Glutamatergic neuron (in vitro differentiated cells): ENCODE results near the gene ASIC4. TPM values are rescaled to one million over a fixed set of nuclear protein-coding genes. Genes with fewer than 3 reads are reported as not detected.

Source experiments
- DNase-seq: peaks from one replicate; pipeline ENCODE4 v3.0.0; 2022
- H3K27ac Mint-ChIP-seq: one replicate; pipeline ENCODE4 v1.8.0; 2020; ENCODE audit warnings: mild to moderate bottlenecking, mixed read lengths, inconsistent platforms; ENCODE audit not compliant: unreplicated experiment
- H3K27me3 Mint-ChIP-seq: one replicate; pipeline ENCODE4 v1.8.0; 2020; ENCODE audit warnings: mild to moderate bottlenecking, moderate library complexity, mixed read lengths, inconsistent platforms; ENCODE audit not compliant: unreplicated experiment
- H3K36me3 Mint-ChIP-seq: one replicate; pipeline ENCODE4 v1.8.0; 2020; ENCODE audit warnings: mild to moderate bottlenecking, mixed read lengths, inconsistent platforms; ENCODE audit not compliant: unreplicated experiment
- H3K4me1 Mint-ChIP-seq: one replicate; pipeline ENCODE4 v1.8.0; 2020; ENCODE audit warnings: mild to moderate bottlenecking, low read depth, mixed read lengths, inconsistent platforms; ENCODE audit not compliant: unreplicated experiment
- H3K4me3 Mint-ChIP-seq: one replicate; pipeline ENCODE4 v1.8.0; 2020; ENCODE audit warnings: mild to moderate bottlenecking, mixed read lengths, inconsistent platforms; ENCODE audit not compliant: unreplicated experiment
- H3K9me3 Mint-ChIP-seq: one replicate; pipeline ENCODE4 v1.8.0; 2020; ENCODE audit warnings: mild to moderate bottlenecking, moderate library complexity, mixed read lengths, inconsistent platforms; ENCODE audit not compliant: unreplicated experiment
- total RNA-seq: library from RNA; stranded (reverse); fragmentation: NEBNext Ultra II Directional; extraction: Animal tissue kit (Norgen Biotek cat#: 25700); gene quantifications from one replicate; pipeline ENCODE4 v1.2.1, GENCODE V29; 2021; ENCODE audit not compliant: unreplicated experiment
- TF ChIP-seq, protein P1 (sequence below): fragments of 200-600 bp; sonication (generic); IDR thresholded peaks from one replicate; pipeline ENCODE4 v1.5.0; 2021; ENCODE audit not compliant: partially characterized antibody, unreplicated experiment

The ASIC4 gene
- total RNA-seq, 1 donor from 2014 or later, result 5.4 TPM

DNA sequence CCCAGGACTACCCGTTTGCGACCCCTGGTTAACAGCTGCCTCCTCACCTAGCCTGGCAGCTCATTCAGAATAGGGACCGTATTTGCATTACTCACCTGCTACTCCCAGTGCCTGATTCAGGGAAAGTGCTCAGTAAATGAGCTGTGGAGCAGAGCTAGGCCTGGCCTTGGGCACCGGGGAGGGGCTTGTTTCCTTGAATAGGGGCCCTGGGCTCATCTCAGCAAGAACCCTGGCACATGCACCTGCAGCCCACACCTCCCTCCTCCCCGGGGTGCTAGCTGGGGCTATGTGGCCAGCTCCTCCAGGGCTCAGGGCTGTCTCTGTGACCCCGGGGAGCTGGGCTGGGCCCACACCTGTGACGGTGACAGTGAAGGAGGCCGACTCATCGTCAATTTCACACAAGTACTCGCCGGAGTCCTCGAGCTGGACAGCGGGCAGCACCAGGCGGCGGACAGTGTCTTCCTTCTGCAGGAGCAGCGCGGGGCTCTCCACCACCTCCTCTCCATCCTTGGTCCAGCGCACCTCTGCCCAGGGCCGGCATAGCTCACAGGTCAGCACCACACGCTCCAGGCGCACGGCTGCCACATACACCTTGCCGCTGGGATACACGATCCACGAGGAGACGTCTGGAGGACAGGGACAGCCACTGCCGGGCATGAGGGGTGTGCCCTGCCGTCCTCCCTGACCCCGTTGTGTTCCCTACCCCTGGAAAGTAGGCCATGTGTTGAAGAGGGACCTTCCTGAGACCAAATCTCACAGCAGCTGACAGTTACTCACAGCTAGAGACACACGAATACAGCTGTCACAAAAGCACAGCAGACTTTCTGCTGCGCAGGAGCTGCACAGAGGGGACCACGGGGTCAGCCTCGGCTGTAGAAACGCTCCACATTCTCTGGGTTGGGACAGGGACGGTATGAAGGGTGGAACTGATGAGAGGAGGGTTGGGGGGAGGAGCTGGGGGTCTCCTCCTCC lies 48.1 kb downstream of the ASIC4 start:
- H3K27me3 Mint-ChIP-seq, result peaks cover 10% of the 10 kb centered on the region
- peaks cover 26% of the 10 kb centered on the region for H3K4me1 Mint-ChIP-seq
- no peak for DNase-seq
- peaks cover 8% of the 10 kb centered on the region for H3K9me3 Mint-ChIP-seq
- H3K36me3 Mint-ChIP-seq, result peaks cover 5% of the 10 kb centered on the region
- TF ChIP-seq, protein P1, sequence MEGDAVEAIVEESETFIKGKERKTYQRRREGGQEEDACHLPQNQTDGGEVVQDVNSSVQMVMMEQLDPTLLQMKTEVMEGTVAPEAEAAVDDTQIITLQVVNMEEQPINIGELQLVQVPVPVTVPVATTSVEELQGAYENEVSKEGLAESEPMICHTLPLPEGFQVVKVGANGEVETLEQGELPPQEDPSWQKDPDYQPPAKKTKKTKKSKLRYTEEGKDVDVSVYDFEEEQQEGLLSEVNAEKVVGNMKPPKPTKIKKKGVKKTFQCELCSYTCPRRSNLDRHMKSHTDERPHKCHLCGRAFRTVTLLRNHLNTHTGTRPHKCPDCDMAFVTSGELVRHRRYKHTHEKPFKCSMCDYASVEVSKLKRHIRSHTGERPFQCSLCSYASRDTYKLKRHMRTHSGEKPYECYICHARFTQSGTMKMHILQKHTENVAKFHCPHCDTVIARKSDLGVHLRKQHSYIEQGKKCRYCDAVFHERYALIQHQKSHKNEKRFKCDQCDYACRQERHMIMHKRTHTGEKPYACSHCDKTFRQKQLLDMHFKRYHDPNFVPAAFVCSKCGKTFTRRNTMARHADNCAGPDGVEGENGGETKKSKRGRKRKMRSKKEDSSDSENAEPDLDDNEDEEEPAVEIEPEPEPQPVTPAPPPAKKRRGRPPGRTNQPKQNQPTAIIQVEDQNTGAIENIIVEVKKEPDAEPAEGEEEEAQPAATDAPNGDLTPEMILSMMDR, result no peak
- H3K4me3 Mint-ChIP-seq, result peak overlapping the region; percentile 38
- H3K27ac Mint-ChIP-seq, result no peak overlapping the region

DNA sequence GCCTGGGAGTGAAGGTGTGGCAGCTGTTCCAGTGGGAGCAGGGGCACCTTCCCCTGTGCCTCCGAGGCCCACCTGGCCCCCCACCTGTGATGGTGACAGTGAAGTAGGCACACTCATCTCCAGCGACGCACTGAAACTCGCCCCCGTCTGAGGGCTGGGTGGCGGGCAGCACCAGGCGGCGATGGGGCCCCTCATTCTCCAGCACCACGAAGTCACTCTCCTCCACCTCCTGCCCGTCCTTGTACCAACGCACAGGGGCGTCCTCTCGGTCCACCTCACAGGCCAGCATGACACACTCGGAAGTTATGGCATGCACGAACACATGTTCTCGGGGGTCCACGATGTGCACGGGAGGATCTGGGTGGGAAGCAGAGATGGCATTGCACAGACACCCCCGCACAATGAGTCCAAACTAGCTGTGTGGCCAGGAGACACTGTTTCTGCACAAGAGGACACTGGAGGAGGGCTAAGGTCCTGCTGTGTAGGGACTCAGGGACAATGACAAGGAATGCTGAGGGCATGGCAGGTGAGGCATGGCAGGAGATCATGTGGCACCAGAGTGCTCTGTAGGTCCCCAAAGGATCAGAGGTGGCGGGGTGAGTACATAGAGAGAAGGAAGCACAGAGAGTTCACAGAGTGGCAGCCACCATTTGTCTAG lies 49.1 kb downstream of the ASIC4 start:
- DNase-seq, result no peak
- Mint-ChIP-seq H3K4me1 (peaks cover 26% of the 10 kb centered on the region), H3K27ac (peak overlapping the region; percentile 8), H3K27me3 (peaks cover 10% of the 10 kb centered on the region), H3K9me3 (peaks cover 8% of the 10 kb centered on the region), H3K36me3 (peaks cover 5% of the 10 kb centered on the region), H3K4me3 (peak overlapping the region; percentile 46)
- TF ChIP-seq, protein P1, result no peak

- Mint-ChIP-seq H3K27ac (no peak overlapping the region), H3K36me3 (no peaks in the 10 kb centered on the region), H3K9me3 (peaks cover 14% of the 10 kb centered on the region), H3K27me3 (peaks cover 8% of the 10 kb centered on the region), H3K4me1 (peaks cover 33% of the 10 kb centered on the region), H3K4me3 (no peak overlapping the region)
- DNase-seq, result no peak
- TF ChIP-seq, protein P1, result no peak
Observed at GRCh38 chr2:219565130-219566080, 51.1 kb downstream of the ASIC4 start.

GRCh38 chr2:219566640-219567039 lies 52.4 kb downstream of the ASIC4 start:
- H3K4me3 Mint-ChIP-seq, result no peak overlapping the region
- no peak for DNase-seq
- H3K27ac Mint-ChIP-seq, result no peak overlapping the region
- H3K9me3 Mint-ChIP-seq, result peaks cover 12% of the 10 kb centered on the region
- H3K36me3 Mint-ChIP-seq, result no peaks in the 10 kb centered on the region
- peaks cover 6% of the 10 kb centered on the region for H3K27me3 Mint-ChIP-seq
- TF ChIP-seq, protein P1, result no peak
- peaks cover 23% of the 10 kb centered on the region for H3K4me1 Mint-ChIP-seq
